SH-SY5Y (cell line): Measurements from ENCODE around the gene FAM98A.

ENCODE experiments used
- GATA2 ChIP-seq: IDR thresholded peaks from 2 replicates; pipeline ENCODE4 v1.6.1; 2011; ENCODE audit warnings: mild to moderate bottlenecking, low read depth, low read length
- GATA3 ChIP-seq: IDR thresholded peaks from 2 replicates; pipeline ENCODE4 v1.6.1; 2011; ENCODE audit warnings: low read depth, mild to moderate bottlenecking, low read length, moderate library complexity

- TF ChIP-seq GATA3 (no peak), GATA2 (no peak)
These were observed 7.5 kb upstream of the FAM98A start for GRCh38 chr2:33606622-33607021.
